ENCODE results near the gene MEPE. TPM values are rescaled to one million over a fixed set of nuclear protein-coding genes. Genes with fewer than 3 reads are reported as not detected.

Gene MEPE
- total and polyA plus RNA-seq, 10 of the 15 experiments (the other 5 are each of a cell fraction or from before 2014, with no cell fraction given): not detected

GRCh38 chr4:87875191-87875590, 42.4 kb downstream of the MEPE start:
- Histone ChIP-seq H3K9me3 (replicated peaks; ENCODE audit: control insufficient read depth, insufficient read depth, low read length) (no peaks in the 10 kb centered on the region), H3K36me3 (ENCODE audit: control insufficient read depth in 2 of 2, insufficient read depth in 2 of 2, low read length in 1 of 2) (no peaks in the 10 kb centered on the region), H3K27me3 (replicated peaks in 1 of 2; ENCODE audit: control insufficient read depth in 2 of 2, insufficient read depth in 2 of 2, low read length in 1 of 2) (no peaks in the 10 kb centered on the region), H3K9ac (ENCODE audit: control insufficient read depth, insufficient read depth, low read length) (no peak overlapping the region), H3K4me1 (ENCODE audit: control insufficient read depth, insufficient read depth, low read length) (no peaks in the 10 kb centered on the region), H4K20me1 (ENCODE audit: control insufficient read depth, insufficient read depth) (no peaks in the 10 kb centered on the region), H3K79me2 (ENCODE audit: control insufficient read depth, insufficient read depth, low read length) (no peaks in the 10 kb centered on the region), H3K4me3 (no peak overlapping the region), H3K4me2 (ENCODE audit: control insufficient read depth, insufficient read depth) (no peak overlapping the region), H2AFZ (ENCODE audit: control insufficient read depth, low read depth, low read length) (no peak overlapping the region), H3K27ac (ENCODE audit: control insufficient read depth, insufficient read depth) (no peak overlapping the region)
- no peak for DNase-seq (ENCODE audit: low read depth, low spot score)
- TF ChIP-seq ATF3 (IDR thresholded peaks at IDR 0.05; ENCODE audit: borderline replicate concordance, extremely low read depth, low read depth, low read length): no peak
- TF ChIP-seq CBFB (IDR thresholded peaks at IDR 0.05; ENCODE audit: low read depth): no peak
- no peak for TF ChIP-seq SREBF1 (IDR thresholded peaks at IDR 0.05; ENCODE audit: low read length)
- no peak for TF ChIP-seq BRCA1 (IDR thresholded peaks at IDR 0.05; ENCODE audit: low read depth, low read length)
- TF ChIP-seq NFXL1 (IDR thresholded peaks at IDR 0.05; ENCODE audit: borderline replicate concordance): no peak
- TF ChIP-seq MTA2 (IDR thresholded peaks at IDR 0.05; ENCODE audit: low read depth): no peak
- no peak for TF ChIP-seq NFIC (IDR thresholded peaks at IDR 0.05; ENCODE audit: low read depth, low read length)
- ATAC-seq: no peak
- POLR2A ChIA-PET: no interaction called here
- intact Hi-C loops (cut with micrococcal nuclease; ENCODE audit: unreplicated experiment) (no loop called here), in situ Hi-C loops (cut with MboI) (no loop called here)
- CTCF ChIA-PET: interaction anchor here (1.3 kb wide), 1 partner anchor 23 kb away, joined by 3 read pairs; no protein-coding TSS in a partner anchor
- no TSS peak for BruUV-seq (replicated peaks)
- SMC1A ChIA-PET (ENCODE audit: uncharacterized antibody, unreplicated experiment): no interaction called here
- no peak for FAIRE-seq
- WGBS (ENCODE audit: insufficient coverage, insufficient replicate concordance, low lambda C conversion rate, missing lambda C conversion rate): 24% methylated on average over 2 of the region's 2 CpGs
- RAD21 ChIA-PET (ENCODE audit: unreplicated experiment): no interaction called here

- SMC1A ChIA-PET (ENCODE audit: uncharacterized antibody, unreplicated experiment): no interaction called here
- H4K20me1 ChIP-seq (ENCODE audit: control insufficient read depth, insufficient read depth): no peaks in the 10 kb centered on the region
- no peak overlapping the region for H3K4me3 ChIP-seq
- no peaks in the 10 kb centered on the region for H3K4me1 ChIP-seq (ENCODE audit: control insufficient read depth, insufficient read depth, low read length)
- H3K27me3 ChIP-seq (replicated peaks in 1 of 2; ENCODE audit: control insufficient read depth in 2 of 2, insufficient read depth in 2 of 2, low read length in 1 of 2): no peaks in the 10 kb centered on the region
- POLR2A ChIA-PET: no interaction called here
- ATAC-seq: no peak
- H3K27ac ChIP-seq (ENCODE audit: control insufficient read depth, insufficient read depth): no peak overlapping the region
- no peak overlapping the region for H3K9ac ChIP-seq (ENCODE audit: control insufficient read depth, insufficient read depth, low read length)
- 0% methylated on average over 1 of the region's 1 CpG for WGBS (ENCODE audit: insufficient coverage, insufficient replicate concordance, low lambda C conversion rate, missing lambda C conversion rate)
- no peak overlapping the region for H3K4me2 ChIP-seq (ENCODE audit: control insufficient read depth, insufficient read depth)
- no peak overlapping the region for H2AFZ ChIP-seq (ENCODE audit: control insufficient read depth, low read depth, low read length)
- H3K36me3 ChIP-seq (ENCODE audit: control insufficient read depth in 2 of 2, insufficient read depth in 2 of 2, low read length in 1 of 2): no peaks in the 10 kb centered on the region
- no peaks in the 10 kb centered on the region for H3K79me2 ChIP-seq (ENCODE audit: control insufficient read depth, insufficient read depth, low read length)
- no TSS peak for BruUV-seq (replicated peaks)
- CTCF ChIA-PET: interaction anchor here (0.6 kb wide), 1 partner anchor 1013 kb away, joined by 3 read pairs; no protein-coding TSS in a partner anchor
- intact Hi-C loops (cut with micrococcal nuclease; ENCODE audit: unreplicated experiment) (no loop called here), in situ Hi-C loops (cut with MboI) (no loop called here)
- no peak for DNase-seq (ENCODE audit: low read depth, low spot score)
- RAD21 ChIA-PET (ENCODE audit: unreplicated experiment): no interaction called here
- TF ChIP-seq MTA2 (IDR thresholded peaks at IDR 0.05; ENCODE audit: low read depth) (no peak), POLR2AphosphoS2 (IDR thresholded peaks at IDR 0.05; ENCODE audit: low read depth, low read length) (no peak), IRF5 (IDR thresholded peaks at IDR 0.05; ENCODE audit: borderline replicate concordance) (no peak)
- no peak for FAIRE-seq
- no peaks in the 10 kb centered on the region for H3K9me3 ChIP-seq (replicated peaks; ENCODE audit: control insufficient read depth, insufficient read depth, low read length)
These were observed 47.3 kb downstream of the MEPE start for GRCh38 chr4:87880106-87880505.
